Type B pancreatic cell (in vitro differentiated cells): ENCODE data around the gene TRIM66. TPM values are rescaled to one million over a fixed set of nuclear protein-coding genes. Genes with fewer than 3 reads are reported as not detected.

Source experiments
- DNase-seq: peaks from one replicate; pipeline ENCODE4 v3.0.0; 2021; ENCODE audit warnings: mixed read lengths; ENCODE audit not compliant: unreplicated experiment; ENCODE audit errors: extremely low spot score
- H3K27ac Mint-ChIP-seq: 2 replicates; pipeline ENCODE4 v1.8.0; 2021; ENCODE audit warnings: mild to moderate bottlenecking, mixed read lengths
- H3K27me3 Mint-ChIP-seq: 2 replicates; pipeline ENCODE4 v1.8.0; 2021; ENCODE audit warnings: mixed read lengths
- H3K36me3 Mint-ChIP-seq: 2 replicates; pipeline ENCODE4 v1.8.0; 2021; ENCODE audit warnings: mixed read lengths
- H3K4me1 Mint-ChIP-seq: one replicate; pipeline ENCODE4 v1.8.0; 2021; ENCODE audit warnings: mixed read lengths; ENCODE audit not compliant: unreplicated experiment
- H3K4me3 Mint-ChIP-seq: 2 replicates; pipeline ENCODE4 v1.8.0; 2021; ENCODE audit warnings: mild to moderate bottlenecking, mixed read lengths
- H3K9me3 Mint-ChIP-seq: 2 replicates; pipeline ENCODE4 v1.8.0; 2021; ENCODE audit warnings: mixed read lengths
- CTCF ChIP-seq: fragments of 200-600 bp; sonication (generic); conservative IDR thresholded peaks from 2 replicates; pipeline ENCODE4 v1.5.0; 2021; ENCODE audit warnings: antibody characterized with exemption, mild to moderate bottlenecking
- total RNA-seq: library from RNA; stranded (reverse); gene quantifications from 2 replicates; pipeline ENCODE4 v1.2.1, GENCODE V29; 2021; ENCODE audit warnings: low replicate concordance

TRIM66 gene
- total RNA-seq, 1 donor from 2014 or later = 5.9 TPM

GRCh38 chr11:8728563-8728962, 46.1 kb upstream of the TRIM66 start:
- DNase-seq = no peak
- peaks cover 8% of the 10 kb centered on the region for H3K36me3 Mint-ChIP-seq
- H3K4me3 Mint-ChIP-seq = no peak overlapping the region
- no peaks in the 10 kb centered on the region for H3K9me3 Mint-ChIP-seq
- H3K27ac Mint-ChIP-seq = no peak overlapping the region
- TF ChIP-seq CTCF = no peak
- peaks cover 25% of the 10 kb centered on the region for H3K4me1 Mint-ChIP-seq
- no peaks in the 10 kb centered on the region for H3K27me3 Mint-ChIP-seq

- Mint-ChIP-seq H3K9me3 (no peaks in the 10 kb centered on the region), H3K27me3 (no peaks in the 10 kb centered on the region), H3K4me3 (no peak overlapping the region), H3K36me3 (peaks cover 8% of the 10 kb centered on the region), H3K27ac (no peak overlapping the region), H3K4me1 (peaks cover 37% of the 10 kb centered on the region)
- TF ChIP-seq CTCF = no peak
- no peak for DNase-seq
These were observed 43.9 kb upstream of the TRIM66 start for GRCh38 chr11:8726395-8726794.

GRCh38 chr11:8724682-8725081, 42.2 kb upstream of the TRIM66 start:
- H3K9me3 Mint-ChIP-seq = no peaks in the 10 kb centered on the region
- H3K27ac Mint-ChIP-seq = peak overlapping the region; percentile 64
- H3K36me3 Mint-ChIP-seq = peaks cover 11% of the 10 kb centered on the region
- H3K27me3 Mint-ChIP-seq = no peaks in the 10 kb centered on the region
- no peak for DNase-seq
- no peak for TF ChIP-seq CTCF
- H3K4me1 Mint-ChIP-seq = peaks cover 49% of the 10 kb centered on the region
- H3K4me3 Mint-ChIP-seq = no peak overlapping the region

- no peak for DNase-seq
- H3K27me3 Mint-ChIP-seq = no peaks in the 10 kb centered on the region
- H3K4me3 Mint-ChIP-seq = no peak overlapping the region
- peaks cover 53% of the 10 kb centered on the region for H3K4me1 Mint-ChIP-seq
- peaks cover 11% of the 10 kb centered on the region for H3K36me3 Mint-ChIP-seq
- no peak overlapping the region for H3K27ac Mint-ChIP-seq
- H3K9me3 Mint-ChIP-seq = no peaks in the 10 kb centered on the region
- no peak for TF ChIP-seq CTCF
These were observed 41.2 kb upstream of the TRIM66 start for GRCh38 chr11:8723711-8724110.

- no peaks in the 10 kb centered on the region for H3K9me3 Mint-ChIP-seq
- H3K4me1 Mint-ChIP-seq = peaks cover 57% of the 10 kb centered on the region
- no peak for DNase-seq
- peak overlapping the region; percentile 70 for H3K27ac Mint-ChIP-seq
- H3K27me3 Mint-ChIP-seq = no peaks in the 10 kb centered on the region
- TF ChIP-seq CTCF = no peak
- H3K4me3 Mint-ChIP-seq = no peak overlapping the region
- H3K36me3 Mint-ChIP-seq = peaks cover 11% of the 10 kb centered on the region
These were observed 40.3 kb upstream of the TRIM66 start for GRCh38 chr11:8722809-8723208.
